Neural progenitor cell (in vitro differentiated cells): ENCODE results near the gene TMEM131L. TPM values are rescaled to one million over a fixed set of nuclear protein-coding genes. Genes with fewer than 3 reads are reported as not detected.

Experiments used
- DNase-seq: peaks from one replicate; pipeline ENCODE4 v3.0.0-alpha.2; 2016; ENCODE audit warnings: low spot score
- H2AFZ ChIP-seq: fragments of 200-600 bp; sonication (generic); replicated peaks from 2 replicates; pipeline ENCODE4 v1.6.1; 2016; ENCODE audit warnings: antibody characterized with exemption
- H3F3A ChIP-seq: fragments of 200-600 bp; sonication (generic); 2 replicates; pipeline ENCODE4 v1.6.1; 2016; ENCODE audit warnings: antibody characterized with exemption, low read depth
- H3K27ac ChIP-seq: fragments of 200-600 bp; sonication (generic); 2 replicates; pipeline ENCODE4 v1.5.1; 2016; ENCODE audit warnings: mild to moderate bottlenecking
- H3K27me3 ChIP-seq: fragments of 200-600 bp; sonication (generic); 2 replicates; pipeline ENCODE4 v1.6.1; 2016; ENCODE audit warnings: mild to moderate bottlenecking, moderate library complexity
- H3K36me3 ChIP-seq: fragments of 200-600 bp; sonication (generic); 2 replicates; pipeline ENCODE4 v1.5.1; 2016
- H3K4me1 ChIP-seq: fragments of 200-600 bp; sonication (generic); 2 replicates; pipeline ENCODE4 v1.6.1; 2016; ENCODE audit warnings: mixed run types
- H3K4me2 ChIP-seq: fragments of 200-600 bp; sonication (generic); 2 replicates; pipeline ENCODE4 v1.6.1; 2016
- H3K4me3 ChIP-seq: fragments of 200-600 bp; sonication (generic); 2 replicates; pipeline ENCODE4 v1.5.1; 2016
- H3K79me2 ChIP-seq: fragments of 200-600 bp; sonication (generic); 2 replicates; pipeline ENCODE4 v1.6.1; 2016; ENCODE audit warnings: low read depth
- H3K9ac ChIP-seq: fragments of 200-600 bp; sonication (generic); 2 replicates; pipeline ENCODE4 v1.6.1; 2016
- H3K9me3 ChIP-seq: fragments of 200-600 bp; sonication (generic); 2 replicates; pipeline ENCODE4 v1.5.1; 2016; ENCODE audit warnings: low read depth
- H4K20me1 ChIP-seq: fragments of 200-600 bp; sonication (generic); 2 replicates; pipeline ENCODE4 v1.6.1; 2016; ENCODE audit warnings: low read depth
- H3K27ac Mint-ChIP-seq: 3 replicates; pipeline ENCODE4 v1.8.0; 2021; ENCODE audit warnings: mixed read lengths
- H3K27me3 Mint-ChIP-seq: 2 replicates; pipeline ENCODE4 v1.8.0; 2022; ENCODE audit warnings: low read depth, mild to moderate bottlenecking, inconsistent platforms, moderate library complexity, mixed read lengths; ENCODE audit not compliant: insufficient read depth
- H3K36me3 Mint-ChIP-seq: 3 replicates; pipeline ENCODE4 v1.8.0; 2021; ENCODE audit warnings: mixed read lengths
- H3K4me1 Mint-ChIP-seq: 3 replicates; pipeline ENCODE4 v1.8.0; 2021; ENCODE audit warnings: mixed read lengths
- H3K4me3 Mint-ChIP-seq: 3 replicates; pipeline ENCODE4 v1.8.0; 2021; ENCODE audit warnings: mild to moderate bottlenecking, moderate library complexity, mixed read lengths
- H3K9me3 Mint-ChIP-seq: 3 replicates; pipeline ENCODE4 v1.8.0; 2020; ENCODE audit warnings: mixed read lengths
- EZH2 ChIP-seq: fragments of 200-600 bp; sonication (generic); IDR thresholded peaks from 2 replicates; pipeline ENCODE4 v1.6.1; 2017; ENCODE audit warnings: antibody characterized with exemption, mild to moderate bottlenecking, moderate library complexity
- EZH2phosphoT487 ChIP-seq: fragments of 200-600 bp; sonication (generic); IDR thresholded peaks from 2 replicates; pipeline ENCODE4 v1.6.1; 2017; ENCODE audit warnings: antibody characterized with exemption
- total RNA-seq: library from RNA; depleted of rRNA; stranded (reverse); fragments of >200 nt; gene quantifications from 2 replicates; pipeline ENCODE4 v1.2.3, GENCODE V29; 2015; ENCODE audit warnings: low replicate concordance
- TF ChIP-seq, protein P1 (sequence below): fragments of 200-600 bp; sonication (generic); IDR thresholded peaks from 2 replicates; pipeline ENCODE4 v1.5.1; 2017; ENCODE audit warnings: antibody characterized with exemption, mild to moderate bottlenecking

The TMEM131L gene
- total RNA-seq, 1 donor from 2014 or later = 14.8 TPM

DNA sequence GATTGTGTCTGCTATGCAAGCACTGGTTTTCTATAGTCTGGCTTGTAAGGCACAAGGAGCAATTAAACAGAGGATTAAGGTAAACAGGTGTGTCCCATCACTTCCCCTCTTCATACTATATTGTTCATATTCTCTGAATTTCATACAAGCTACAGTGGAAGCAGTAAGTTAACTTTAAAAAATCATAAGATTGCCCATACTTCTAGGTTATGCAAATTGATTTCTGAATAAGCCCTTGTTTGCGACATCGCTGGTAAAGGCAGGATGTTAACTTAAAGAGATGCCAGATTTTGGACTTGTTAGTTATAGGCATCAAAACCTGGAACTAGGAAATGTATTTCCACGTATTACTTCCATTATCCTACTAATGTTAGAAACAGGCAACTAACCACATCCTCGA, 1.0 kb upstream of the TMEM131L start:
- Histone ChIP-seq H3K27me3 (peaks cover 21% of the 10 kb centered on the region), H2AFZ (no peak overlapping the region), H4K20me1 (peaks cover 20% of the 10 kb centered on the region), H3K36me3 (no peaks in the 10 kb centered on the region), H3K4me1 (peaks cover 16% of the 10 kb centered on the region), H3K4me3 (peak overlapping the region; percentile 86), H3K9ac (no peak overlapping the region), H3F3A (peaks cover 20% of the 10 kb centered on the region), H3K27ac (no peak overlapping the region), H3K9me3 (no peaks in the 10 kb centered on the region), H3K79me2 (peaks cover 32% of the 10 kb centered on the region), H3K4me2 (peak overlapping the region; percentile 90)
- H3K27ac Mint-ChIP-seq = no peak overlapping the region
- H3K4me3 Mint-ChIP-seq = peak overlapping the region; percentile 94
- DNase-seq = no peak
- no peaks in the 10 kb centered on the region for H3K9me3 Mint-ChIP-seq
- H3K4me1 Mint-ChIP-seq = peaks cover 38% of the 10 kb centered on the region
- H3K27me3 Mint-ChIP-seq = peaks cover 14% of the 10 kb centered on the region
- H3K36me3 Mint-ChIP-seq = no peaks in the 10 kb centered on the region
- TF ChIP-seq EZH2 (no peak), EZH2phosphoT487 (peak; percentile 13)
- TF ChIP-seq, protein P1, sequence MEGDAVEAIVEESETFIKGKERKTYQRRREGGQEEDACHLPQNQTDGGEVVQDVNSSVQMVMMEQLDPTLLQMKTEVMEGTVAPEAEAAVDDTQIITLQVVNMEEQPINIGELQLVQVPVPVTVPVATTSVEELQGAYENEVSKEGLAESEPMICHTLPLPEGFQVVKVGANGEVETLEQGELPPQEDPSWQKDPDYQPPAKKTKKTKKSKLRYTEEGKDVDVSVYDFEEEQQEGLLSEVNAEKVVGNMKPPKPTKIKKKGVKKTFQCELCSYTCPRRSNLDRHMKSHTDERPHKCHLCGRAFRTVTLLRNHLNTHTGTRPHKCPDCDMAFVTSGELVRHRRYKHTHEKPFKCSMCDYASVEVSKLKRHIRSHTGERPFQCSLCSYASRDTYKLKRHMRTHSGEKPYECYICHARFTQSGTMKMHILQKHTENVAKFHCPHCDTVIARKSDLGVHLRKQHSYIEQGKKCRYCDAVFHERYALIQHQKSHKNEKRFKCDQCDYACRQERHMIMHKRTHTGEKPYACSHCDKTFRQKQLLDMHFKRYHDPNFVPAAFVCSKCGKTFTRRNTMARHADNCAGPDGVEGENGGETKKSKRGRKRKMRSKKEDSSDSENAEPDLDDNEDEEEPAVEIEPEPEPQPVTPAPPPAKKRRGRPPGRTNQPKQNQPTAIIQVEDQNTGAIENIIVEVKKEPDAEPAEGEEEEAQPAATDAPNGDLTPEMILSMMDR = no peak

DNA sequence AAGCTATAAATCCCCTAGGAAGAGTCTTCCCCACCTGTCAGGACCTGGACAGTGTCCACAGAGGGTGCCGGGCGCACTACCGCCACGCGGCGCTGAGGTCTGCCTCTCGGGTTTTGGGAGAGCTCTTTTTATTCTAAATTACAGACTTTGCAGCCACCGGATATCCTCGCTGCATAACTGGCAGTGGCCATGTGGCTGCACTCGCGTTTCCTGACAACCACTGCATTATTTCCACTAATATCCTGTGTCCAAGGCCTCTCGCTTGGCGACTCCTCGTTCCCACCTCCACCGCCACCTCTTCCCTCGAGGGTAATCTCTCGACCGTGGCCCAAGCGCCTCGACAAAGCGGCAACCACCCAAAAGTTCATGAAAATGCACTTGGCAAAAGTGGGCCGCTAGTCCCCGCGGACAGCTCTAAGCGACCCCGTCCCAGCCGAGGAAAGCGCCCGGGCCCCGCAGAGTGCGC, 512 bp upstream of the TMEM131L start:
- Histone ChIP-seq H3K4me2 (peak overlapping the region; percentile 90), H3K36me3 (no peaks in the 10 kb centered on the region), H3K27ac (no peak overlapping the region), H3K27me3 (peaks cover 21% of the 10 kb centered on the region), H3F3A (peaks cover 20% of the 10 kb centered on the region), H4K20me1 (peaks cover 22% of the 10 kb centered on the region), H3K79me2 (peaks cover 37% of the 10 kb centered on the region), H3K9ac (no peak overlapping the region), H2AFZ (peak overlapping the region; percentile 65), H3K9me3 (no peaks in the 10 kb centered on the region), H3K4me3 (peak overlapping the region; percentile 86), H3K4me1 (peaks cover 16% of the 10 kb centered on the region)
- H3K9me3 Mint-ChIP-seq = no peaks in the 10 kb centered on the region
- no peaks in the 10 kb centered on the region for H3K36me3 Mint-ChIP-seq
- peak overlapping the region; percentile 96 for H3K27ac Mint-ChIP-seq
- H3K4me3 Mint-ChIP-seq = peak overlapping the region; percentile 94
- peaks cover 14% of the 10 kb centered on the region for H3K27me3 Mint-ChIP-seq
- H3K4me1 Mint-ChIP-seq = peaks cover 38% of the 10 kb centered on the region
- peak; percentile 54 for DNase-seq
- TF ChIP-seq EZH2 (no peak), EZH2phosphoT487 (no peak)
- TF ChIP-seq, protein P1 = no peak

DNA sequence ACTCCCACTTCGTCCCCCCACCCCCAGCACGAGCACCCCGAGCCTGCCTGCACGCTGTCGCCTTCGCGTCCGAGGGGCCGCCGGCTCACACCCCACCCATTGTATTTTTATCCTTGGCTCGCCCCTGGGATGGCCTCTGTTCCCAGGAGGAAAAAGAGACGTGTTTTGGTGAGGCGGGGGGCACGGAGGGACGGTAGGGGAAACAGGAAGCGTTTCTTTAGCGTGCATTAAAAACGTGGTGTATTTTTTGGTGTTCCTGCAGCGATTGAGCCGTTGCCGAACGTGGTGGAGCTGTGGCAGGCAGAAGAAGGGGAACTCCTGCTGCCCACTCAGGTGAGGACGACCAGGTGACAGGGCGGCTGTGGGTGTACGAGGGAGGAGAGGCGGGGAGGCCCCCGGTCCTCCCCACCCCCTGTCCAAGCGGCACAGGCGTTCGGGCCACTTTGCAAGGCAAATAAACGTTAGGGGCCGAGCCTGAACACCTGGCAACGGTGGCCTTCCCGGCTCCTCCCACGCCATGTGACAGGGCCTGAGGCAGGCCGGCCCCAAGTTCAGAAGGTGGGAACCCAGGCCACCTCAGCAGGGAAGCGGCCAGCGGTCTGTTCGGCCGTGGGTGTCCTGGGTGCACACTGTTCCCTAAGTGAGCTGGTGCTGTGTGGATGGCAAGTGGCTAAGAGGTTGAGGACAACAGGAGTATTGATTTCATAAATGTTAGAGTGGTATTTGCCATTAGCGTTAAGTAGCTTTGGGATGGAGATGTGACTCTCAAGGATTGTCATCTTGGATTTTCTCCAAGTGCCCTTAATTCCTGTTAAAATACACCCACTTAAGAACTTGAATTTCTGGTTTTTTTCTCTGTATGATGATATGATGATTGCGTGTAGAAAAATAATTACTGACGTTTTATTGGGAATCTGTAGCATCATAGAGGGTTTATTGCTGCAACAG, 1.1 kb downstream of the TMEM131L start:
- peaks cover 16% of the 10 kb centered on the region for H3K4me1 ChIP-seq
- peaks cover 21% of the 10 kb centered on the region for H3K27me3 ChIP-seq
- peaks cover 42% of the 10 kb centered on the region for H3K79me2 ChIP-seq
- H3K4me2 ChIP-seq = peak overlapping the region; percentile 89
- H2AFZ ChIP-seq = peak overlapping the region; percentile 89
- peaks cover 3% of the 10 kb centered on the region for H3K36me3 Mint-ChIP-seq
- H3K4me3 ChIP-seq = peak overlapping the region; percentile 86
- no peaks in the 10 kb centered on the region for H3K36me3 ChIP-seq
- H3K4me1 Mint-ChIP-seq = peaks cover 41% of the 10 kb centered on the region
- H3K27me3 Mint-ChIP-seq = peaks cover 13% of the 10 kb centered on the region
- TF ChIP-seq, protein P1 = no peak
- TF ChIP-seq EZH2phosphoT487 (no peak), EZH2 (no peak)
- H3K9me3 ChIP-seq = no peaks in the 10 kb centered on the region
- H3F3A ChIP-seq = peaks cover 20% of the 10 kb centered on the region
- H3K4me3 Mint-ChIP-seq = peak overlapping the region; percentile 94
- no peak overlapping the region for H3K27ac Mint-ChIP-seq
- no peaks in the 10 kb centered on the region for H3K9me3 Mint-ChIP-seq
- peak; percentile 44 for DNase-seq
- no peak overlapping the region for H3K27ac ChIP-seq
- peaks cover 24% of the 10 kb centered on the region for H4K20me1 ChIP-seq
- no peak overlapping the region for H3K9ac ChIP-seq
